ENCODE results near the gene HTR3E.

GRCh38 chr3:184068344-184068743, 28.5 kb upstream of the HTR3E start:
- TF ChIP-seq, protein P1, sequence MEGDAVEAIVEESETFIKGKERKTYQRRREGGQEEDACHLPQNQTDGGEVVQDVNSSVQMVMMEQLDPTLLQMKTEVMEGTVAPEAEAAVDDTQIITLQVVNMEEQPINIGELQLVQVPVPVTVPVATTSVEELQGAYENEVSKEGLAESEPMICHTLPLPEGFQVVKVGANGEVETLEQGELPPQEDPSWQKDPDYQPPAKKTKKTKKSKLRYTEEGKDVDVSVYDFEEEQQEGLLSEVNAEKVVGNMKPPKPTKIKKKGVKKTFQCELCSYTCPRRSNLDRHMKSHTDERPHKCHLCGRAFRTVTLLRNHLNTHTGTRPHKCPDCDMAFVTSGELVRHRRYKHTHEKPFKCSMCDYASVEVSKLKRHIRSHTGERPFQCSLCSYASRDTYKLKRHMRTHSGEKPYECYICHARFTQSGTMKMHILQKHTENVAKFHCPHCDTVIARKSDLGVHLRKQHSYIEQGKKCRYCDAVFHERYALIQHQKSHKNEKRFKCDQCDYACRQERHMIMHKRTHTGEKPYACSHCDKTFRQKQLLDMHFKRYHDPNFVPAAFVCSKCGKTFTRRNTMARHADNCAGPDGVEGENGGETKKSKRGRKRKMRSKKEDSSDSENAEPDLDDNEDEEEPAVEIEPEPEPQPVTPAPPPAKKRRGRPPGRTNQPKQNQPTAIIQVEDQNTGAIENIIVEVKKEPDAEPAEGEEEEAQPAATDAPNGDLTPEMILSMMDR (conservative IDR thresholded peaks at IDR 0.05), result no peak
- TF ChIP-seq EZH2 (IDR thresholded peaks at IDR 0.05; ENCODE audit: low read depth), result no peak

Measured in PC-9 (cell line).